GM18907 (cell line): Measurements from ENCODE around the gene ACTL9.

Source experiments
- ATAC-seq: cut with Tn5 transposase; IDR thresholded peaks from one replicate; pipeline ENCODE4 v1.9.1; 2021; ENCODE audit warnings: mild to moderate bottlenecking, moderate library complexity; ENCODE audit not compliant: unreplicated experiment

The ACTL9 gene

GRCh38 chr19:8686549-8686948 is 12.0 kb downstream of the ACTL9 start:
- no peak for ATAC-seq

- no peak for ATAC-seq
Observed at GRCh38 chr19:8684001-8684902, 14.3 kb downstream of the ACTL9 start.

- no peak for ATAC-seq
Observed at GRCh38 chr19:8682931-8683330, 15.7 kb downstream of the ACTL9 start.

GRCh38 chr19:8682472-8682871 is 16.1 kb downstream of the ACTL9 start:
- ATAC-seq = no peak

- ATAC-seq = no peak
Observed at GRCh38 chr19:8681345-8682029, 17.1 kb downstream of the ACTL9 start.

GRCh38 chr19:8680676-8681344 is 17.8 kb downstream of the ACTL9 start:
- no peak for ATAC-seq

- ATAC-seq = no peak
Observed at GRCh38 chr19:8678244-8678807, 20.3 kb downstream of the ACTL9 start.

- no peak for ATAC-seq
Observed at GRCh38 chr19:8675066-8675465, 23.5 kb downstream of the ACTL9 start.

- no peak for ATAC-seq
Observed at GRCh38 chr19:8673276-8673891, 25.2 kb downstream of the ACTL9 start.

GRCh38 chr19:8666814-8667405 is 31.7 kb downstream of the ACTL9 start:
- ATAC-seq = no peak

- ATAC-seq = no peak
Observed at GRCh38 chr19:8665468-8666213, 33.0 kb downstream of the ACTL9 start.

GRCh38 chr19:8664671-8665057 is 33.9 kb downstream of the ACTL9 start:
- ATAC-seq = no peak

- no peak for ATAC-seq
Observed at GRCh38 chr19:8663920-8664670, 34.5 kb downstream of the ACTL9 start.

- ATAC-seq = no peak
Observed at GRCh38 chr19:8662263-8662662, 36.3 kb downstream of the ACTL9 start.

- no peak for ATAC-seq
Observed at GRCh38 chr19:8659905-8660304, 38.7 kb downstream of the ACTL9 start.

- ATAC-seq = no peak
Observed at GRCh38 chr19:8657869-8658268, 40.7 kb downstream of the ACTL9 start.

- ATAC-seq = no peak
Observed at GRCh38 chr19:8655340-8655709, 43.3 kb downstream of the ACTL9 start.

GRCh38 chr19:8654591-8655339 is 43.8 kb downstream of the ACTL9 start:
- ATAC-seq = no peak
